ENCODE results near the gene CRIM1.

CRIM1 gene

GRCh38 chr2:36547906-36548305 is 192.3 kb downstream of the CRIM1 start:
- DNase-seq, result no peak

GRCh38 chr2:36549165-36549574 is 193.6 kb downstream of the CRIM1 start:
- no peak for DNase-seq

GRCh38 chr2:36550006-36550405 is 194.4 kb downstream of the CRIM1 start:
- no peak for DNase-seq

- peak in 2 of 56 donors; percentile 12 to 13 for DNase-seq
Observed at GRCh38 chr2:36553683-36554082, 198.1 kb downstream of the CRIM1 start.

GRCh38 chr2:36554531-36554930 is 199.0 kb downstream of the CRIM1 start:
- DNase-seq, result no peak

- DNase-seq, result no peak
Observed at GRCh38 chr2:36555789-36556188, 200.2 kb downstream of the CRIM1 start.

- DNase-seq, result no peak
Observed at GRCh38 chr2:36556842-36557241, 201.3 kb downstream of the CRIM1 start.

GRCh38 chr2:36559221-36559942 is 203.8 kb downstream of the CRIM1 start:
- no peak for DNase-seq

- no peak for DNase-seq
Observed at GRCh38 chr2:36560726-36561125, 205.1 kb downstream of the CRIM1 start.

GRCh38 chr2:36561237-36561944 is 205.8 kb downstream of the CRIM1 start:
- peak in 11 of 56 donors; percentile 2 to 42 (median 17) for DNase-seq

- no peak for DNase-seq
Observed at GRCh38 chr2:36562240-36562639, 206.7 kb downstream of the CRIM1 start.

GRCh38 chr2:36562973-36563532 is 207.5 kb downstream of the CRIM1 start:
- DNase-seq, result peak in 17 of 56 donors; percentile 3 to 58 (median 30)

- peak in 15 of 56 donors; percentile 4 to 50 (median 21) for DNase-seq
Observed at GRCh38 chr2:36564377-36564930, 208.9 kb downstream of the CRIM1 start.

- no peak for DNase-seq
Observed at GRCh38 chr2:36565712-36566111, 210.1 kb downstream of the CRIM1 start.

- DNase-seq, result no peak
Observed at GRCh38 chr2:36566887-36567286, 211.3 kb downstream of the CRIM1 start.

GRCh38 chr2:36567711-36568408 is 212.3 kb downstream of the CRIM1 start:
- no peak for DNase-seq

- no peak for DNase-seq
Observed at GRCh38 chr2:36568516-36569246, 213.1 kb downstream of the CRIM1 start.

GRCh38 chr2:36569267-36569856 is 213.8 kb downstream of the CRIM1 start:
- DNase-seq, result no peak

GRCh38 chr2:36570416-36570815 is 214.8 kb downstream of the CRIM1 start:
- no peak for DNase-seq

- no peak for DNase-seq
Observed at GRCh38 chr2:36572054-36572718, 216.6 kb downstream of the CRIM1 start.
